A673 (cell line): ENCODE measurements around the gene TEX14. TPM values are rescaled to one million over a fixed set of nuclear protein-coding genes. Genes with fewer than 3 reads are reported as not detected.

Source experiments
- BruUV-seq: library from RNA; stranded (reverse); fragments of 400-500 nt; replicated peaks from 2 replicates; lab custom pipeline; 2021; lab: Mats Ljungman, UMichigan
- CTCF ChIA-PET: fragments of 300-600 bp; sonication (Branson Sonifier 250); formaldehyde crosslinking; loops from one replicate; lab custom pipeline; 2022; ENCODE audit warnings: antibody characterized with exemption; lab: Charles Lee
- POLR2A ChIA-PET: fragments of 300-600 bp; sonication (Branson Sonifier 250); formaldehyde crosslinking; loops from one replicate; lab custom pipeline; 2022; ENCODE audit warnings: antibody characterized with exemption; ENCODE audit not compliant: low non-redundant PET; lab: Charles Lee
- DNase-seq: peaks from one replicate; pipeline ENCODE4 v3.0.0-alpha.2; 2015; ENCODE audit warnings: low spot score
- H3K27ac ChIP-seq: fragments of 200-600 bp; sonication (generic); 2 replicates; pipeline ENCODE4 v1.5.1; 2016; ENCODE audit warnings: mixed run types, low read depth, mild to moderate bottlenecking, mixed read lengths, antibody characterized with exemption, low read length; ENCODE audit not compliant: poor library complexity, severe bottlenecking
- H3K27me3 ChIP-seq: fragments of 200-600 bp; sonication (generic); replicated peaks from 2 replicates; pipeline ENCODE4 v1.6.1; 2017; ENCODE audit warnings: mixed run types, low read depth, mild to moderate bottlenecking, mixed read lengths, antibody characterized with exemption, low read length; ENCODE audit not compliant: insufficient read depth, poor library complexity
- H3K36me3 ChIP-seq: fragments of 200-600 bp; sonication (generic); 2 replicates; pipeline ENCODE4 v1.6.1; 2016; ENCODE audit warnings: mixed run types, mild to moderate bottlenecking, mixed read lengths, antibody characterized with exemption, low read length; ENCODE audit not compliant: insufficient read depth, poor library complexity, severe bottlenecking
- H3K4me1 ChIP-seq: fragments of 200-600 bp; sonication (generic); 2 replicates; pipeline ENCODE4 v1.6.1; 2017; ENCODE audit warnings: mixed run types, mild to moderate bottlenecking, mixed read lengths, antibody characterized with exemption, low read length; ENCODE audit not compliant: insufficient read depth, poor library complexity, severe bottlenecking
- H3K4me3 ChIP-seq: fragments of 200-600 bp; sonication (generic); 2 replicates; pipeline ENCODE4 v1.5.1; 2016; ENCODE audit warnings: low read depth, mixed run types, mild to moderate bottlenecking, mixed read lengths, low read length; ENCODE audit not compliant: poor library complexity, severe bottlenecking
- H3K9me3 ChIP-seq: fragments of 200-600 bp; sonication (generic); 2 replicates; pipeline ENCODE4 v1.6.1; 2016; ENCODE audit warnings: mixed run types, low read depth, mild to moderate bottlenecking, mixed read lengths, antibody characterized with exemption, low read length; ENCODE audit not compliant: poor library complexity, severe bottlenecking
- CTCF ChIP-seq: fragments of 300-800, 200-600 bp; sonication (generic); conservative IDR thresholded peaks from 2 replicates; pipeline ENCODE4 v1.5.1; 2017; ENCODE audit warnings: low read depth, mild to moderate bottlenecking, antibody characterized with exemption, low read length, moderate library complexity, mixed read lengths
- EZH2 ChIP-seq: fragments of 200-600 bp; sonication (generic); IDR thresholded peaks from 2 replicates; pipeline ENCODE4 v1.6.1; 2017; ENCODE audit warnings: borderline replicate concordance, low read depth, mild to moderate bottlenecking, mixed read lengths, antibody characterized with exemption, low read length; ENCODE audit not compliant: poor library complexity, severe bottlenecking
- intact Hi-C: fragments of 100-400 bp; cut with micrococcal nuclease; formaldehyde crosslinking; loops from one replicate; pipeline ENCODE4 v1.10.0; 2022; ENCODE audit not compliant: unreplicated experiment
- total RNA-seq: library from RNA; stranded (reverse); gene quantifications from 2 replicates; pipeline ENCODE4 v1.2.3, GENCODE V29; 2021

TEX14 gene
- total RNA-seq, 1 experiment from 2014 or later, result 0.26 TPM

GRCh38 chr17:58632324-58633314 lies 59.2 kb downstream of the TEX14 start:
- ChIA-PET CTCF (interaction anchor here (1.2 kb wide), 1 partner anchor 114 kb away, joined by 4 read pairs; no protein-coding TSS in a partner anchor), POLR2A (interaction anchor here (0.7 to 1.0 kb wide), 10 partner anchors 8 to 1071 kb away, joined by 3 to 17 read pairs (median 3); partner anchors contain the start of genes SMG8 and TRIM37)
- intact Hi-C loops, result loop anchor here (1.0 to 2.0 kb wide), 2 partner anchors 27 to 114 kb away; no protein-coding TSS in a partner anchor
- Histone ChIP-seq H3K27ac (peak overlapping the region; percentile 97), H3K36me3 (no peaks in the 10 kb centered on the region), H3K9me3 (no peaks in the 10 kb centered on the region), H3K27me3 (no peaks in the 10 kb centered on the region), H3K4me1 (peaks cover 7% of the 10 kb centered on the region), H3K4me3 (peak overlapping the region; percentile 35)
- BruUV-seq, result TSS peak; percentile 100
- peak; percentile 26 for DNase-seq
- no peak for TF ChIP-seq CTCF

GRCh38 chr17:58631523-58632323 lies 60.1 kb downstream of the TEX14 start:
- ChIA-PET POLR2A (interaction anchor here (0.7 to 1.0 kb wide), 16 partner anchors 8 to 1089 kb away, joined by 3 to 17 read pairs (median 4); partner anchors contain the start of genes SMG8 and TRIM37), CTCF (interaction anchor here (0.6 to 1.2 kb wide), 3 partner anchors 27 to 113 kb away, joined by 4 to 8 read pairs (median 5); no protein-coding TSS in a partner anchor)
- Histone ChIP-seq H3K27me3 (no peaks in the 10 kb centered on the region), H3K4me1 (peaks cover 7% of the 10 kb centered on the region), H3K36me3 (no peaks in the 10 kb centered on the region), H3K27ac (peak overlapping the region; percentile 97), H3K9me3 (no peaks in the 10 kb centered on the region), H3K4me3 (peak overlapping the region; percentile 35)
- TF ChIP-seq CTCF, result peak; percentile 40
- TF ChIP-seq EZH2, result no peak
- no TSS peak for BruUV-seq
- intact Hi-C loops, result loop anchor here (1.0 to 2.0 kb wide), 2 partner anchors 28 to 113 kb away; no protein-coding TSS in a partner anchor
- DNase-seq, result peak; percentile 98
